NCI-H2107 treated with DMSO at 0.1 percent for 48 hours (cell line): ENCODE measurements around the gene CRYM.
"Not testable (repeated sequence)": the region's sequence is repeated elsewhere in the genome, so short reads cannot be mapped to it uniquely, and the experiment has no call there.

Source experiments
- DNase-seq: peaks from one replicate; lab custom pipeline; 2025; ENCODE audit not compliant: unreplicated experiment; lab: John Stamatoyannopoulos, UW

Gene CRYM

DNA sequence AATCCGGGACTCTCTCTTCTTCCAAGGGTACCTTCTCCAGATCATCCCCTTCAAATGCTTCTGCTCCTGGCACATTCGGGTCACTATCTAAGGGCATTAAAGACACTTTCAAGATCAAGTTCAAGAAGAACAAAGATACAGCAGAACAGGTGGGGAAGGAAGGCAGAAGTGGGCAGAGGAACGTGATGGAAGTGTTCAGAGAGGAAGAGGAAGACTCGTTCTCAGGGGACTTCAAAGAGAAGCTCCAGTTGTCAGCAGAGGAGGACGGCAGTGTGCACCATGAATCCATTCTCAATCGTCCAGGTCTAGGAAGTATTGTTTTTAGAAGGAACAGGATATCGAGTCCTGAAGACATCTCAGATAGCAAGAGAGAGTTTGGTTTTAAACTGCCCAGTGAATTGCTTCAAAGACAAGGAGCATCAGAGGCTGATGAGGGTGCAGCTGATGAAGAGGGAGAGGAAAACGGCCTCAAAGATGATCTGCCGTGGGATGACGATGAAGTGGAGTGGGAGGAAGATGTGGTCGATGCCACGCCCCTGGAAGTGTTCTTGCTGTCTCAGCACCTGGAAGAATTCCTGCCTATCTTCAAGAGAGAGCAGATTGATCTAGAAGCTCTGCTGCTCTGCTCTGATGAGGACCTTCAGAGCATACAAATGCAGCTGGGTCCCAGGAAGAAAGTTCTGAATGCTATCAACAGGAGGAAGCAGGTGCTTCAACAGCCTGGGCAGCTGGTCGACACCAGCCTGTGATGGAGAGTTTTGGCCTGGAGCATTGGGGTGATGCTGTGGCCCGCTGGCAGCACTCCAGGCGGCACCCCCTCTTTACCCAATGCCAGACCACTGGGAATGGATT lies 27.8 kb downstream of the CRYM start:
- DNase-seq, result no peak

DNA sequence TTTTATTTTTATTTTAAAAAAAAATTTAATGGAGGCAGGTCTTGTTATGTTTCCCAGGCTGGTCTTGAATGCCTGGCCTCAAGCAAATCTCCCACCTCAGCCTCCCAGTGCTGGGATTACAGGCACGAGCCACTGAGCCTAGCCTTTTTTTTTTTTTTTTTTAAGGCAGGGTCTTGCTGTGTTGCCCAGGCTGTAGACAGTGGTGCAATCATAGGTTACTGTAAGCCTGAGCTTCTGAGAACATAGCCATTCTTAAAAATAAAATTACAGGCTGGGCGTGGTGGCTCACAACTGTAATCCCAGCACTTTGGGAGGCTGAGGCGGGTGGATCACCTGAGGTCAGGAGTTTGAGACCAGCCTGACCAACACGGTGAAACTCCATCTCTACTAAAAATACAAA lies 29.9 kb downstream of the CRYM start:
- DNase-seq, result not testable (repeated sequence)

DNA sequence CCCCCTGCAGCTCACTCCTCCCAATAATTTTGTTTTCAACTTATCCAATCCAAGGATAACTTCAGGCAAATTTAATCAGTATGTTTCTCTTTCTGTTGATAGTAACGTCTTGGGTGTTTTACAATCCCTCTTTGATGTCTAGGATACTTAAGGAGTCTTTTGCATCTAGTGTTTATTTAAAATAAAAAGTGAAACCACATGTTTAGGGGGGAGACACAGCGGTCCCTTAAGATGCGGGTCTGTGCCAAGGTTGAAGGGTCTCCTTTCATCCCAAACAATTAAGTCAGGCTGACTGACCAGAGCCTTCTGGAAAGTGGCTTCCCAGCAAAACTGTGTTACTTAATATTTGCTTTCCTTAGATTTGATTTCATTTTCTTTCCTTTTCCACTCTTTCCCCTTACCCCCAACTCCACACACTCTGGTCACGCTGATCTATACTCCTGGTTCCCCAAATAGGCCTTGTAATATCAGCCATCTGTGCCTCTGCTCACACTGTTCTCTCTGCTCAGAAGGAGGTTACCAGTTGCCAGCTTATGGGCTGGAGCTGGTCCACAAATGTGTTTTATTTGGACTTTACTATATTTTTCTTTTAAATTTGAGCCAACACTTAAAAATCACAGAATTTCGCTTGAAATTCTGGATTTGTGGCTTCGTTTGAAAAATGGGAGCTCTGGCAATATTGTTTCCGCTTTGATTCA lies 33.4 kb downstream of the CRYM start:
- no peak for DNase-seq

DNA sequence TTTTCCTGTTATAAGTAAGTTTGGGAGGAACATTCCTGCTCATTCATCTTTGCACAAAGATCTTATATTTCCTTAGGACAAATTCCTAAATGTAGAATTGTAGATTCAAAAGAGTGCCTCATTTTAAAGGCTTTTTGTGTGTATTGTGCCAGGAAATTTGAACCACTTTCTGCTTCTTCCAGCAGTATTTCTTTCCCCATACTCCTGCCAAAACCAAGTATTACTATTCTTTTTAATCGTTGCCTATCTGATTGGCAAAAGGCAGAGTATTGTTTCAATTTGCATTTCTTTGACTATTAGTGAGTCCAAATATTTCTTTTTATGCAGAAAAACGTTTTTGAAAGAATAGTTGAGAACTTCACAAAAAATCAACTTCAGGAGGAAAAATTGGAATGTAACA lies 35.3 kb downstream of the CRYM start:
- DNase-seq, result no peak

DNA sequence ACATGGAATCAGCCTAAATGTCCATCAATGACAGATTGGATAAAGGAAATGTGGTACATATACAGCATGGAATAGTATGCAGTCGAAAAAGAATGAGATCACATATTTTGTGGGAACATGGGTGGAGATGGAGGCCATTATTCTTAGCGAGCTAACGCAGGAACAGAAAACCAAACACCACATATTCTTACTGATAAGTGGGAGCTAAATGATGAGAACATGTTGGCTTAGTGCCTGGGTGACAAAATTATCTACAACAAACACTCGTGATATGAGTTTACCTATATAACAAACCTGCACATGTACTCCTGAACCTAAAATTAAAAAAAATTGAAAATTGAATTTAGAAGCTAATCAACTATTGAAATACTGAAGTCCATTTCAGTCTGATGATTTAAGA lies 38.4 kb downstream of the CRYM start:
- no peak for DNase-seq

DNA sequence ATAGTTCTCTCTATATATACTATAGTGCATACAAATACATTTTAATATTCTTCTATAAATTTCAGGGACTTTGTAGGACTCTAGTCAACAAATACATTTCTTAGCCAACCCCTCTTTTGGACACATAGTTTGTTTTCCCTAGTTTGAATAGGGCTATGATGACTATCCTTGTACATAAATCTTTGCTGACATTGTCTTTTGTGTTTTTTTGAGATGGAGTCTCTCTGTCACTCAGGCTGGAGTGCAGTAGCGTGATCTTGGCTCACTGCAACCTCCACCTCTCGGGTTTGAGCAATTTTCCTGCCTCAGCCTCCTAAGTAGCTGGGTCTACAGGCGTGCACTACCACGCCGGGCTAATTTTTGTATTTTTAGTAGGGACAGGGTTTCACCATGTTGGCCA lies 41.3 kb downstream of the CRYM start:
- DNase-seq, result no peak

DNA sequence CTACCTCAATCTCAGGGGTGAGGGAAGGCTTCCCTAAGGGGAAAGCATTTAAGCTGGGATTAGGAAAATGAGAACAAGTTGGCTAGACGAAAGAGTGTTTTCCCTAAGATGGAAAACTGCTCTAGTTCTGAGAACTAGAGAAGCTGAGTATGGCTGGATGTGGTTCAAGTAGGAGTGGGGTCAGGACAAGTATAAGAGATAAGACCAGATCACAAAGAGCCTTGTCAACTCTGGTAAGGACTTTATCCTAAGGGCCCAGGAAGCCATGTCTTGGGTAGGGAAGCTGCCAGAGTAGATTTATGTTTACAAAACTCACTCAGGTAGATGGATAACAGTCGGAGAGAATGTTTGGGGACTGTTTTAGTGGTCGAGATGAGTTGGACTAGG lies 42.9 kb downstream of the CRYM start:
- no peak for DNase-seq

DNA sequence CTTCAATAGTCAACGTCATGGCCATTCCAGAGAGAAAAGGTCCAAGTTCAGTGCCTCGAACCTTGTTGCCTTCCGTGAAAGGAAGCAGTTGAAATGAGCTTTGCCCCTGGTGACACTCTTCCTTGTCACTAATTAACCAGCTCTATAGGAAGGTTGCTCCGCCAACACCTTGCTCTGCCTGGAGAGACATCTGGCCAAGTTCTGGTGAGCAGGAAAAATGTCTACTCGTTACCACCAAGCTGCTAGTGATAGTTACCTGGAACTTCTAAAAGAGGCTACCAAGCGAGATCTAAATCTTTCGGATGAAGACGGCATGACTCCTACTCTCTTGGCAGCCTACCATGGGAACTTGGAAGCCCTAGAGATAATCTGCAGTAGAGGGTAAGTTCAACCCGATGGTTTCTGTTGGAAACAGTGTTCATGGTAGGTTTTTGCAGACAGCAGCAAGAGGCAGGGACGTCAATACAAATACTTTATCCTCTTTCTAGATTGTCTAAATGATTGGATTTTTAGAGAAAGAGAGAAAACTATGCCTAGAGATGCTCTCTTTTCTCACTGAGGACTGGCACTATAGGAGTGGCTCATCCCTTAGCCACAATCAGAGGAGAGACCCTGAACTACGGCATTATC lies 44.5 kb downstream of the CRYM start, which contains the start of gene ANKS4B:
Gene ANKS4B, plus strand, starts transcription at position 179 of the 630 bp plus-strand sequence. Its CDS starts 39 bp downstream, at position 218.
- no peak for DNase-seq

DNA sequence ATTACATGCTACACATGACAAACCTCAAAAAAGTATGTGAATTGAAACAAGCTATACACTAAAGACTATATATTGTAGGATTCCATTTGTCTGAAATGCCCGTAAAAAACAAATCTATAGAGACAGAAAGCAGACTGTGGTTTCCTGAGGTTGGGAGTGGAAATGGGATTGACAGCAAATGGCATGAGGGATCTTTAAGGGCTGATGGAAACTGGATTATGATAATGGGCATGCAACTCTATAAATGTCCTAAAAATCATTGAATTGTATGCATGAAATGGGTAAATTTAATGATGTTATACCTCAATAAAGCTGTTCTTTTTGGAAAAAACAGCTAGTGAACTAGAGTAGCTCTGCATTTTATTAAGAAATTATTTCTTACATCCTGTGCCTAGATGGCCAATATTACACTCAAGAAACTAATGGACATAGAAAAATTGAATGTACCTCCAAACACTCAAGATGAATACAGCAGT lies 45.0 kb downstream of the CRYM start:
- no peak for DNase-seq

DNA sequence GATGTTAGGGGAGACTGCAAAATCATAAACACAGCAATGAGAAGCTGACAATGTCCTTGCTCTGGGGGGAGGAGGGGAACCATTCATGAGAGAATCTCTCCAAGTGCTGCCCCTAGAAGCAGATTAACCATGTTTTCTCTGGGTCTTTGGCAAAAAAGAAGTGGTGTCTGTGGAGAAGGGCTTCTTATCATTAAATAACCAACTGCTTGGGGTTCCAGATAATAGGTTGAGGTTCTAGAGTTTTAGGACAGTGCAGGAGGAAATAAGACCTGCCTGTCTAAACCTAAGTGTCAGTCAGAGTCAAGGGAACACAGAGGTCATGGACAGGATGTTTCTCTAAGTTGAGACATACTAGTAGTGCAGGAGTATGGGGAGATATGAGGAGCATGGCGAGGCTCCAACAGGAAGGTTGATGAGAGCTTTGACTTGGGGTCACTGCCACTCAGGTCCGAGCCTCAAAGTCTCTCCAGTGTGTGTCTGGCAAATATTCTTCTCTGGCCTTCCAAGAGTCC lies 49.7 kb downstream of the CRYM start:
- no peak for DNase-seq

DNA sequence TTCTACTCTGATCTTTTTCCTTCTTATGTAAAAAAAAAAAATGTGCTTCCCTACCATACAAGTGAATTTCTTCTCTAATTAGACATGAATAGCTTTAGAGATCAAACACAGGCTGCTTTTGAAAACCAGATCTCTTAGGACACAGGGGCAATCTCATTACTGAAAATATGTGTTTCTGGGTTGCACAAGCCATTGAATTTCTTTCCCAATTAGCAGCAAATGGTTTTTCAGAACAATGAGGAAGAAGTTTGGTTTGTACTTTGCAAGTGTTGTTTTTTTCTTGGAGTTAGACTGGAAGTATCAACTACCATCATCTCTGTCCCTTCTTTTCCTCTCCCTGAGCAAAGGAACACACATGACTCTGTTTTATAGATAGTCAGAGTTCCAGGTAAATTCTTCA lies 50.2 kb downstream of the CRYM start:
- DNase-seq, result no peak

DNA sequence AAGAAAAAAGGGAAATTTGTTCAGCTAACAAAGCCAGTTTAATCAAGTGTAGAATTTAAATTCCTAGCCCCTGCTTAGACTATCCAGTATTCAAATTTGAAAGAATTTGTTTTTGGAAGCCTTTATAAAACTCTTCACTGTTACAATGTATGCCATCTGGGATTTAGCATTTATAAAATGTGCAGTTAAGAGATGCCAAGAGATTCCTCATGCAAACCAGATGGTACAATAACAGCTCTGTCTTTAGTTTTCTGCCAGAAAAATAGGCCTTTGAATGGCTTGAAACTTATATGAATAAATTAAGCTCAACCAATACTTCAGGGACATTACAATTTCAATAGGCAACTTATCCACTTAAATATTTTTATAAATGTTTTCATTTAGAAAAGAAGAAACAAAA lies 51.3 kb downstream of the CRYM start:
- no peak for DNase-seq

DNA sequence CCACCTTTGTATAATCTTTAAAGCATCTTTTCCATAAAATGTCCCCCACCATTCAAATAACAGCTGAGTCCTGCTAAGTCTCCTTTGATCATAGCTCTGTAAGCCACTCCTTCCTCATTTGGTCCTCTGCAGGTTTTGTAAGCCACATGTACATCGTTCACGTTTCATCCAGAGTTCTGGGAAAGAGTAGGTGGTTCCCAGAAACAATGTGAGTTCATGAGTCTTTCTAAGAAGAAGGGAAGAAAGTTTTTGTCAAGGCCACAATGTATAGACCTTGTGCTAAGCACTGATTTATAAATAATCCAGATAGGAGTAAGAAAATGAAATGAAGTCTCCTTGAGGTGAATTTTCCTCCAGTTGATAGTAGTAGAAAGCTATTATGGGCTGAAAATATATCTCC lies 53.3 kb downstream of the CRYM start:
- DNase-seq, result no peak

DNA sequence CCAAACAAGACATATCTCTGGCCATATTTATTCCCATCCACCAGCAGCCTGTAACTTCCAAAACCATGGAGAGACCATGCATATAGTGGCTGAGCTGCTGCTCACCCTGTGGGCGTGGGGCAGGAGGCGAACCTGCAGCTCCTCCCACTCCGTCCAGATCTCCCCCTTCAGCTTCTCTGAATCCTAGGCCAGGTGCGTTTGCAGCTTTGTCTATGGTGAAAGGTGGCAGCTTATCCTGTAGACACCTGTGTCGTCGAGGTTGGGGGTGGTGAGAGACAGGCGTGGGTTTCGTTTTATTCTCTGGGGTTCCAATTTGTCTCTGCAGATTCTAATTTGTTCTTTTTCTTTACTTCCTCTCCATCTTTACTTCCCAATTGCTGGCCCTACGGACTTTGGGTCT lies 54.3 kb downstream of the CRYM start:
- DNase-seq, result no peak

DNA sequence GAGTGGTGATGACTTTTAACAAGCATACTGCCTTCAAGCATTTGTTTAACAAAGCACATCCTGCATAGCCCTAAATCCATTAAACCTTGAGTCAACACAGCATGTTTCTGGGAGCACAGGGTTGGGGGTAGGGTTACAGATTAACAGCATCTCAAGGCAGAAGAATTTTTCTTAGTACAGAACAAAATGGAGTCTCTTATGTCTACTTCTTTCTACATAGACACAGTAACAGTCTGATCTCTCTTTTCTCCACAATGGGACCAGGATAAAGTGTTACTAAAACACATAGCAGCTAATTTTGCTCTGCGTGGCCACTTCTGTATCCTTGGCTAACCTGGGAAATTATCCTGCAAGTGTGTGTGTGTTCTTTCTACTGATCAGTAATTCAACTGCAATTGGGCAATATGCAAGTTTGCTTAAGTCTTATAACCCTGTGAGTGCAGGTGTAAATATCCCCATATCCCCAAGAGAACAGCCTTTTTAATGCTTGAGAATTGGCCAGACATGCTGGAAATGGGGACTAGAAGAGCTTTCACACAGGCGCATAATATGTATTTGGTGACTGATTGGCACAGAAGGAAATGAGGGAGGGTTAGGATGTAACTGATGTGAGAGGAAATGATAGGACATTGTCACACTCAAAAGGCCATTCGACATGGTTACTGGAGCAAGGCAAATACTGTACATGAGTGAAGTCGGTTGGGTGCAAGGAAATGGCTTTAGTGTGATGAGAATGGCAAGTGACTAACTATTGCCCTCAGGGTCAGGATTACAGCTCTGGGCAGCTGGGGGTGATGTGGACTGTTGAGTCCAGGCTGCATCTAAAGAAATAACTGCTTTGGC lies 55.4 kb downstream of the CRYM start:
- peak; percentile 4 for DNase-seq

DNA sequence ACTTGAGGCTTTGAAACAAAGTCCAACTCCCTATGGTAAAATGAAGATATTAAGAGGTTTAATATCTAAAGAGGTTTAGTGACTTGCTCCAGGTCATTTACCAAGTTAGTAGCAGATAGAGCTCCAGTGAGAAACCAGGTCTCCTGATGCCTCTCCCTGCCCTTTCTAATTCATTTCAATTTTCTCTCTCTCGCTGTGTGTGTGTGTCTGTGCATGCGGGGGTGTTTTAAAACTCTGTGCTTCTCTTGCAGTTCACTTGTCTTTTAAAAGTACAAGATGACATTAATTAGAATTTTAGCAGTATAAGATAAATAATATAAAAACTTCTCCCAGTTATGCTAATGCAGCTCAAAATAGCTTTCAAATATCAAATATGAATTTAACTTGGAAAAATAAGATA lies 58.5 kb downstream of the CRYM start:
- DNase-seq, result no peak

DNA sequence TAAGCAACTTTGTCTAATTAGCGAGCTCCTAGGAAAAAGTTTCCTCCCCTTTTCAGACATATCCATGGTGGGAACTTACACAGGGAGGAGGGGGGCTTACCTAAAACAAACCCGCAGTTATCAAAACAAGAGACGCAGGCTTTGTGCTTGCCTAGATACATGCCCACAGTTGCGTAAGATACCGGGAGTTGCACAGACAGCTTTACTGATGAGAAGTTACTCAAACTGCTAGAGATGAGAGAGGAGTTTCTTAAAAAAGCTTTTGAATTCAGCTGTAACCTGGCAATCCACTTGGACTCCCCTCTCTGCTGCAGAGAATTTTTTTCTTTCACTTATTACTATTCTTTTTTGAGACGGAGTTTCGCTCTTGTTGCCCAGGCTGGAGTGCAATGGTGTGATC lies 59.9 kb downstream of the CRYM start:
- DNase-seq, result no peak

DNA sequence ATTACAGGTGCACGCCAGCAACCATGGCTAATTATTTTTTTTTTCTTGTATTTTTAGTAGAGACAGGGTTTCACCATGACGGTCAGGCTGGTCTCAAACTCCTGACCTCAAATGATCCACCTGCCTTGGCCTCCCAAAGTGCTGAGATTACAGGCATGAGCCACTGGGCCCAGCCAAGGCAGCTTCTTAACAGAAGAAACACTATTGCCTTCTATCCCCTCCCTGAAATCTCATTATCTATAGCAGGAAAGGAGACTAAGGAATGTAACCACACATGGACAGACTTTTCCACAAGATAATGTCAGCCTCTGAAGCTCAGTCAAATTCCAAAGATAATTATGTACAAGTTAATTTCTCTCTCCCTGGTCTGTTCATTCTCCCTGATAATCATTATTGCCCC lies 61.0 kb downstream of the CRYM start:
- no peak for DNase-seq

DNA sequence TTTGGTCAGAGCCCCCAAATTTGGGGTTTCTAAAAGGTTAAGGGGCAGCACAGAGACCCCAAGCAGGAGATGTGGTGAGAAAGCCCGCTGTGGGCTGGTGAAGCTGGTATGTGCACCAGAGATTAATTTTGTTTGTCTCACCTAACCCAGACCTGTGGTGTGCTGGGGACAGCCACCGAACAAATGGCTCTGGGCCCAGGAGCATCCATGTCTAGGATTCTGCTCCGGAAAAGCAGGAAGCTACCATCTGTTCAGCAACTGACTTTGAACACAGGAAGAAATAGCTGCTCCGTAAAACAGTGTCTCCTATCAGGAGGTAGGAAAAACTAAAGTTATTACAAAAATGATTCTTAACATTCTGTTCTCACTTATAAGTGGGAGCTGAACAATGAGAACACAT lies 64.0 kb downstream of the CRYM start:
- no peak for DNase-seq

DNA sequence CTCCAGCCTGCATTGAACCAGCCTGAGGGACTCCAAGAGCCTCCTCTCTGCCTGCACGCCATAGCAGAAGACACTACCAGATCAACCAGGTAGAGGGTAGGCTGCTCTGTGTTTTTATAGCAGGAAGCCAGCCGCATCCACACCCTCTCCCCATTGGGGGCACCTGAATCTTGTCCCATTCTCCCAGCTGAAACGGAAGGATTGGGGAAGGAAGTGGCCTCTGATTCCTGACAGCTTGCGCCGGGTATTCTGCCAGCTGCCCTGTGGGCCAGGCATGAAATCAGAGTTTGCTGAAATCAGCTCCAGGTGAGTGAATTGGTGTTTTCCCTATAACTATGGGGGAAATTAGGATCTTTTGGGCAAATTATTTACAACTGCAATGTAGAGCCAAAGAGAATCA lies 66.6 kb downstream of the CRYM start, which contains the start of gene ZP2:
Gene ZP2, minus strand, starts transcription at position 89 of the 400 bp plus-strand sequence. Its CDS starts 27 bp downstream, at position 62.
- DNase-seq, result no peak
